PC-3 (cell line): ENCODE data around the gene ZBTB7C.

ENCODE experiments used
- EZH2 ChIP-seq: fragments of 300-600 bp; sonication (generic); IDR thresholded peaks from one replicate; pipeline ENCODE4 v1.6.1; 2017; ENCODE audit warnings: antibody characterized with exemption, mild to moderate bottlenecking, low read length; ENCODE audit not compliant: unreplicated experiment
- EZH2phosphoT487 ChIP-seq: fragments of 300-600 bp; sonication (generic); IDR thresholded peaks from 2 replicates; pipeline ENCODE4 v1.6.1; 2018; ENCODE audit warnings: mild to moderate bottlenecking, antibody characterized with exemption, low read length, borderline replicate concordance
- TF ChIP-seq, protein P1 (sequence below): fragments of 300-600 bp; sonication (generic); conservative IDR thresholded peaks from 2 replicates; pipeline ENCODE4 v1.5.1; 2017; ENCODE audit warnings: antibody characterized with exemption, low read depth, mild to moderate bottlenecking, low read length

DNA sequence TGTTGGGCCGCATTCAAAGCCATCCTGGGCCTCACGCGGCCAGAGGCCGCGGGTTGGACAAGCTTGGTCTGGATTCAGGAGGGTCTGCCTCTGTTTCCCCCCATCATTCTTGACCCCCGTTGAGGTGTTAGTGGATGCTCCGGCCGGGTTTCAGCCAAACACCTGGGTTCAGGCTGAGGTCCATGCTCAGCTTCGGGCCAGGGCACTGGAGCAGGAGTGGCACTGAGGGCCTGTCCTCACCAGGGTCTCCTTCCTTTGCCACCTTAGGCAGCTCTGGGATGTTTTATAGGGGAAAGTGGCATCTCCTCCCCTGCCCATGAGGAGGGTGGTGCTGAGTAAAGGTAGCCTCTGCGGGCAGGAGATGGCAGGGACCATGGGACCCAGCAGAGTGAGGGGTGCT lies 401.8 kb downstream of the ZBTB7C start:
- TF ChIP-seq, protein P1, sequence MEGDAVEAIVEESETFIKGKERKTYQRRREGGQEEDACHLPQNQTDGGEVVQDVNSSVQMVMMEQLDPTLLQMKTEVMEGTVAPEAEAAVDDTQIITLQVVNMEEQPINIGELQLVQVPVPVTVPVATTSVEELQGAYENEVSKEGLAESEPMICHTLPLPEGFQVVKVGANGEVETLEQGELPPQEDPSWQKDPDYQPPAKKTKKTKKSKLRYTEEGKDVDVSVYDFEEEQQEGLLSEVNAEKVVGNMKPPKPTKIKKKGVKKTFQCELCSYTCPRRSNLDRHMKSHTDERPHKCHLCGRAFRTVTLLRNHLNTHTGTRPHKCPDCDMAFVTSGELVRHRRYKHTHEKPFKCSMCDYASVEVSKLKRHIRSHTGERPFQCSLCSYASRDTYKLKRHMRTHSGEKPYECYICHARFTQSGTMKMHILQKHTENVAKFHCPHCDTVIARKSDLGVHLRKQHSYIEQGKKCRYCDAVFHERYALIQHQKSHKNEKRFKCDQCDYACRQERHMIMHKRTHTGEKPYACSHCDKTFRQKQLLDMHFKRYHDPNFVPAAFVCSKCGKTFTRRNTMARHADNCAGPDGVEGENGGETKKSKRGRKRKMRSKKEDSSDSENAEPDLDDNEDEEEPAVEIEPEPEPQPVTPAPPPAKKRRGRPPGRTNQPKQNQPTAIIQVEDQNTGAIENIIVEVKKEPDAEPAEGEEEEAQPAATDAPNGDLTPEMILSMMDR = no peak
- TF ChIP-seq EZH2 = no peak
- no peak for TF ChIP-seq EZH2phosphoT487
